ENCODE results near the gene CCDC3.
"Not testable (repeated sequence)": the region's sequence is repeated elsewhere in the genome, so short reads cannot be mapped to it uniquely, and the experiment has no call there.

Gene CCDC3

GRCh38 chr10:13001041-13001886 lies at the start of gene CCDC3:
CCDC3 (minus strand) TSS chr10:13001713; CDS start chr10:13001570, 143 bp downstream.
- no peak for DNase-seq (ENCODE audit: low read depth in 2 of 2)

GRCh38 chr10:13051126-13051694 lies 49.7 kb upstream of the CCDC3 start:
- DNase-seq (ENCODE audit: low read depth in 2 of 2) = no peak

GRCh38 chr10:13049774-13050420 lies 48.4 kb upstream of the CCDC3 start:
- no peak for DNase-seq (ENCODE audit: low read depth in 2 of 2)

- DNase-seq (ENCODE audit: low read depth in 2 of 2) = no peak
These were observed 47.2 kb upstream of the CCDC3 start for GRCh38 chr10:13048762-13049161.

GRCh38 chr10:13047529-13048206 lies 46.2 kb upstream of the CCDC3 start:
- no peak for DNase-seq (ENCODE audit: low read depth in 2 of 2)

GRCh38 chr10:13046851-13047528 lies 45.5 kb upstream of the CCDC3 start:
- DNase-seq (ENCODE audit: low read depth in 2 of 2) = no peak

GRCh38 chr10:13043520-13043919 lies 42.0 kb upstream of the CCDC3 start:
- no peak for DNase-seq (ENCODE audit: low read depth in 2 of 2)

- DNase-seq (ENCODE audit: low read depth in 2 of 2) = no peak
These were observed 38.2 kb upstream of the CCDC3 start for GRCh38 chr10:13039761-13040160.

GRCh38 chr10:13038391-13038790 lies 36.9 kb upstream of the CCDC3 start:
- no peak for DNase-seq (ENCODE audit: low read depth in 2 of 2)

- DNase-seq (ENCODE audit: low read depth in 2 of 2) = no peak
These were observed 36.3 kb upstream of the CCDC3 start for GRCh38 chr10:13037832-13038231.

- DNase-seq (ENCODE audit: low read depth in 2 of 2) = no peak
These were observed 35.3 kb upstream of the CCDC3 start for GRCh38 chr10:13036841-13037240.

GRCh38 chr10:13035731-13036130 lies 34.2 kb upstream of the CCDC3 start:
- DNase-seq (ENCODE audit: low read depth in 2 of 2) = not testable (repeated sequence)

GRCh38 chr10:13026873-13027272 lies 25.4 kb upstream of the CCDC3 start:
- DNase-seq (ENCODE audit: low read depth in 2 of 2) = no peak

GRCh38 chr10:13023754-13024153 lies 22.2 kb upstream of the CCDC3 start:
- DNase-seq (ENCODE audit: low read depth in 2 of 2) = no peak

GRCh38 chr10:13019280-13019679 lies 17.8 kb upstream of the CCDC3 start:
- no peak for DNase-seq (ENCODE audit: low read depth in 2 of 2)

- DNase-seq (ENCODE audit: low read depth in 2 of 2) = no peak
These were observed 16.7 kb upstream of the CCDC3 start for GRCh38 chr10:13018171-13018570.

GRCh38 chr10:13016886-13017285 lies 15.4 kb upstream of the CCDC3 start:
- no peak for DNase-seq (ENCODE audit: low read depth in 2 of 2)

GRCh38 chr10:13016426-13016825 lies 14.9 kb upstream of the CCDC3 start:
- DNase-seq (ENCODE audit: low read depth in 2 of 2) = no peak

GRCh38 chr10:13006037-13006436 lies 4.5 kb upstream of the CCDC3 start:
- DNase-seq (ENCODE audit: low read depth in 2 of 2) = no peak

GRCh38 chr10:13003759-13004158 lies 2.2 kb upstream of the CCDC3 start:
- no peak for DNase-seq (ENCODE audit: low read depth in 2 of 2)

- no peak for DNase-seq (ENCODE audit: low read depth in 2 of 2)
These were observed 1.5 kb upstream of the CCDC3 start for GRCh38 chr10:13003004-13003403.

- DNase-seq (ENCODE audit: low read depth in 2 of 2) = no peak
These were observed 337 bp upstream of the CCDC3 start for GRCh38 chr10:13001887-13002212.
